Spleen (tissue), 7 donors: ENCODE results near the gene ATOH1.

Source experiments
- CTCF ChIP-seq, 11 experiments: fragments of 200-600 bp in 7 of 11; fragments of 450-650 bp in 4 of 11; sonication (generic) in 4 of 11; IDR thresholded peaks in 8 of 11; conservative IDR thresholded peaks in 3 of 11; 1 replicate in 7 of 11; 2 replicates in 4 of 11; pipeline versions ENCODE4 v1.4.0 to v1.8.0; 2016 to 2021; ENCODE audit warnings: antibody characterized with exemption in 11 of 11, inconsistent platforms in 4 of 11, mild to moderate bottlenecking in 1 of 11
- POLR2A ChIP-seq, 3 donors: fragments of 450-650 bp; IDR thresholded peaks; one replicate each; pipeline ENCODE4 v1.5.1; 2017; ENCODE audit warnings: antibody characterized with exemption in 3 of 3, mild to moderate bottlenecking in 1 of 3
- donor health status: DM: no; HTN: no; CAD: no; lungs with moderate emphysema.
- donor health status: DM: no; HTN: no; CAD: no.
- donor health status: DM: no; HTN: no; CAD: no.

DNA sequence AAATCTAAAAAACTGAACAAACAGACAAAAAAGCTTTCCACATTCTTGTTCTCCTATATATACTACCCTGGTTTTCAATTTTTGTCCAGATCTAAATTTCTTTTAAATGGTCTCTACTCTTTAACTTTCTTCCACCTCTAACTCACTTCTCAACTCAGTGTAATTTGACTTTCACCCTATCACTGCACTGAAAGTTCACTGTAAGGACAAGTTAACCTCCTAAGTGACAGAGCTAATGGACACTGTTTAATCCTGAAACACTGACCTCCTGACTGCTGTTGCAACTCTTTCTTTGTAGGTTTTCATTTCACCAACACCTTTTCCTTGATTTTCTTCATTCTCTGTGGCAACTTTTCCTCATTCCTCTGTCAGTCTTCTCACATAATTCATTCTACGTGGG, 50.0 kb downstream of the ATOH1 start:
- no peak for TF ChIP-seq CTCF (IDR thresholded peaks at IDR 0.05 in 8 of 11, conservative IDR thresholded peaks at IDR 0.05 in 3 of 11)
- no peak for TF ChIP-seq POLR2A (IDR thresholded peaks at IDR 0.05)
